Activated naive CD4-positive, alpha-beta T cell treated with anti-CD3 and anti-CD28 coated beads, Interleukin-2, amount 50 U/mL, for 72 hours (primary cell): Measurements from ENCODE around the gene CCT6B. TPM values are rescaled to one million over a fixed set of nuclear protein-coding genes. Genes with fewer than 3 reads are reported as not detected.
"Not testable (repeated sequence)": the region's sequence is repeated elsewhere in the genome, so short reads cannot be mapped to it uniquely, and the experiment has no call there.

Experiments used
- ATAC-seq, 2 donors: fragments of 150-1000 bp; cut with Tn5 transposase; 2 replicates each; pipeline ENCODE4 v1.10.0; 2021; ENCODE audit warnings: mild to moderate bottlenecking in 2 of 2, moderate library complexity in 2 of 2
- DNase-seq, 2 donors: peaks; one replicate each; pipeline ENCODE4 v3.0.0; 2021 to 2022; ENCODE audit warnings: low spot score in 2 of 2
- H3K27ac Mint-ChIP-seq, 2 donors: one replicate each; pipeline ENCODE4 v1.8.0; 2022; ENCODE audit warnings: mild to moderate bottlenecking in 2 of 2, mixed read lengths in 2 of 2
- H3K36me3 Mint-ChIP-seq, 2 donors: one replicate each; pipeline ENCODE4 v1.8.0; 2022; ENCODE audit warnings: mixed read lengths in 2 of 2
- H3K9me3 Mint-ChIP-seq, 2 donors: one replicate each; pipeline ENCODE4 v1.8.0; 2022; ENCODE audit warnings: mixed read lengths in 2 of 2
- total RNA-seq, 2 donors: library from RNA; stranded (reverse); gene quantifications; one replicate each; pipeline ENCODE4 v1.2.3, GENCODE V29; 2022

CCT6B gene
- total RNA-seq, 2 donors from 2014 or later = 0.48 to 1.5 TPM

- H3K27ac Mint-ChIP-seq = peak overlapping the region in 1 of 2 donors; percentile 3
- no peak for DNase-seq
- peaks cover 5 to 14% of the 10 kb centered on the region in 2 donors for H3K36me3 Mint-ChIP-seq
- ATAC-seq = no peak
- no peaks in the 10 kb centered on the region for H3K9me3 Mint-ChIP-seq
Observed at GRCh38 chr17:34988644-34989043, 27.4 kb upstream of the CCT6B start.

- ATAC-seq (no peak), DNase-seq (no peak)
- Mint-ChIP-seq H3K27ac (no peak overlapping the region), H3K36me3 (peaks cover 13 to 18% of the 10 kb centered on the region in 2 donors), H3K9me3 (no peaks in the 10 kb centered on the region)
Observed at GRCh38 chr17:34987232-34987631, 26.0 kb upstream of the CCT6B start.

- DNase-seq (no peak), ATAC-seq (no peak)
- Mint-ChIP-seq H3K36me3 (peaks cover 17 to 22% of the 10 kb centered on the region in 2 donors), H3K27ac (peak overlapping the region; percentile 89 to 91), H3K9me3 (no peaks in the 10 kb centered on the region)
Observed at GRCh38 chr17:34981538-34982241, 20.4 kb upstream of the CCT6B start.

- Mint-ChIP-seq H3K36me3 (peaks cover 12 to 22% of the 10 kb centered on the region in 2 donors), H3K27ac (peak overlapping the region; percentile 89 to 91), H3K9me3 (no peaks in the 10 kb centered on the region)
- ATAC-seq (peak; percentile 83 to 93), DNase-seq (peak in 1 of 2 donors; percentile 68)
Observed at GRCh38 chr17:34980681-34981537, 19.6 kb upstream of the CCT6B start.

- DNase-seq (peak; percentile 93 to 96), ATAC-seq (peak; percentile 88 to 92)
- H3K27ac Mint-ChIP-seq = peak within 1 kb of the TSS; percentile 91 to 100
Observed at GRCh38 chr17:34980353-34980680, 19.1 kb upstream of the CCT6B start, which contains the start of gene LIG3. Gene LIG3 (plus strand): TSS chr17:34980512. CDS start chr17:34983006, 2,494 bp downstream.

GRCh38 chr17:34979650-34980352 lies 18.5 kb upstream of the CCT6B start:
- no peaks in the 10 kb centered on the region for H3K9me3 Mint-ChIP-seq
- ATAC-seq = no peak
- peak overlapping the region; percentile 91 to 100 for H3K27ac Mint-ChIP-seq
- H3K36me3 Mint-ChIP-seq = peaks cover 12 to 22% of the 10 kb centered on the region in 2 donors
- no peak for DNase-seq

More at GRCh38 chr17:34980353-34980680, 19.1 kb upstream of the CCT6B start, which contains the start of gene LIG3:
- Mint-ChIP-seq H3K9me3 (no peaks in the 10 kb centered on the region), H3K36me3 (peaks cover 12 to 22% of the 10 kb centered on the region in 2 donors)

GRCh38 chr17:34979153-34979552 lies 17.9 kb upstream of the CCT6B start:
- H3K27ac Mint-ChIP-seq = peak overlapping the region in 1 of 2 donors; percentile 91

GRCh38 chr17:34974794-34975785 lies 13.8 kb upstream of the CCT6B start:
- H3K36me3 Mint-ChIP-seq = peaks cover 0 to 2% of the 10 kb centered on the region in 2 donors

More at GRCh38 chr17:34979153-34979552, 17.9 kb upstream of the CCT6B start:
- no peak for ATAC-seq
- Mint-ChIP-seq H3K9me3 (no peaks in the 10 kb centered on the region), H3K36me3 (peaks cover 12 to 22% of the 10 kb centered on the region in 2 donors)
- DNase-seq = no peak

GRCh38 chr17:34974179-34974578 lies 12.9 kb upstream of the CCT6B start:
- Mint-ChIP-seq H3K9me3 (no peaks in the 10 kb centered on the region), H3K36me3 (no peaks in the 10 kb centered on the region), H3K27ac (no peak overlapping the region)
- DNase-seq (no peak), ATAC-seq (peak; percentile 44 to 55)

More at GRCh38 chr17:34974794-34975785, 13.8 kb upstream of the CCT6B start:
- H3K9me3 Mint-ChIP-seq = no peaks in the 10 kb centered on the region
- ATAC-seq (peak; percentile 48 to 71), DNase-seq (no peak)
- peak overlapping the region in 1 of 2 donors; percentile 16 for H3K27ac Mint-ChIP-seq

GRCh38 chr17:34958438-34958837 lies 2.8 kb downstream of the CCT6B start:
- Mint-ChIP-seq H3K9me3 (peaks cover 5 to 7% of the 10 kb centered on the region in 2 donors), H3K36me3 (peaks cover 20 to 25% of the 10 kb centered on the region in 2 donors), H3K27ac (no peak overlapping the region)
- ATAC-seq (no peak), DNase-seq (no peak)

GRCh38 chr17:34950780-34951179 lies 10.5 kb downstream of the CCT6B start:
- H3K36me3 Mint-ChIP-seq, DNase-seq, H3K9me3 Mint-ChIP-seq, H3K27ac Mint-ChIP-seq, ATAC-seq: not testable (repeated sequence)

- H3K36me3 Mint-ChIP-seq = no peaks in the 10 kb centered on the region
- H3K27ac Mint-ChIP-seq = no peak overlapping the region
- DNase-seq (no peak), ATAC-seq (no peak)
- H3K9me3 Mint-ChIP-seq = no peaks in the 10 kb centered on the region
Observed at GRCh38 chr17:34930283-34930682, 31.0 kb downstream of the CCT6B start.

- H3K27ac Mint-ChIP-seq = no peak overlapping the region
- no peak for ATAC-seq
- no peak for DNase-seq
- H3K9me3 Mint-ChIP-seq = no peaks in the 10 kb centered on the region
- H3K36me3 Mint-ChIP-seq = no peaks in the 10 kb centered on the region
Observed at GRCh38 chr17:34926661-34927060, 34.6 kb downstream of the CCT6B start.

GRCh38 chr17:34920676-34921075 lies 40.6 kb downstream of the CCT6B start:
- ATAC-seq = no peak
- Mint-ChIP-seq H3K9me3 (no peaks in the 10 kb centered on the region), H3K27ac (no peak overlapping the region), H3K36me3 (no peaks in the 10 kb centered on the region)
- DNase-seq = no peak

- ATAC-seq = no peak
- H3K27ac Mint-ChIP-seq = no peak overlapping the region
- H3K36me3 Mint-ChIP-seq = no peaks in the 10 kb centered on the region
- no peak for DNase-seq
- H3K9me3 Mint-ChIP-seq = no peaks in the 10 kb centered on the region
Observed at GRCh38 chr17:34917381-34917780, 43.9 kb downstream of the CCT6B start.

GRCh38 chr17:34916120-34916519 lies 45.1 kb downstream of the CCT6B start:
- DNase-seq (no peak), ATAC-seq (no peak)
- H3K36me3 Mint-ChIP-seq = no peaks in the 10 kb centered on the region
- no peaks in the 10 kb centered on the region for H3K9me3 Mint-ChIP-seq
- H3K27ac Mint-ChIP-seq = no peak overlapping the region
